Measurements from ENCODE around the gene ACAP1.

The ACAP1 gene

DNA sequence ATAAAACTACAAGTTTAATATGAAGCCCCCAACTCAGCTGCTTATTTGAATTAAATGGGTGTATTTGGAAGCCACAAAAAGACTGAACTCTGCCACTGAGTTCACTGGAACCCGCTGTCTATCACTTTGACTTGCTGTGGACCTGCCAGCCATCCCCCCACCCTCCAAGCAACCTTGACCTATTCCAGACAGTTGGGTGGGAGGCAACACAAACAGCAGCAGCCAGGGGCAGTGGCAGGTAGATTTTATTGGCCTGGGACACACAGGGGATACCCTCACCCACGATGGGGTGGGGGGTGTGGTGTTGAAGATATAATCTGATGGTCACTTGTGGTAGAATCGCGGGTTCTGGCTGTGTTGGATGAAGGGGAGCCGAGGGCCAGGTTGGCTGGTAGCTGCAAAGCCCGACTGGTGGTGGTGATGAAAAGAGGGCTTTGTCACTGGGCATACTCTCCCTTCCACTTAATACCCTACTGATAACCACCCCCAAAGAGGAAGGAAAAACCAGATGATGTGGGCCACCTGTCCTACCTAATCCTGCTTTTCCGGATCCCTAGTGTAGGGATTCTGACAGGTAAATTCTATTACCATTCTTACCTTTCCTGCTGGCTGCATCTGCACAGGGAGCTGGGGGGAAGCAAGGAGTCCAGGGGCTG, 23.8 kb upstream of the ACAP1 start:
- DNase-seq (ENCODE audit: low spot score) = no peak

DNA sequence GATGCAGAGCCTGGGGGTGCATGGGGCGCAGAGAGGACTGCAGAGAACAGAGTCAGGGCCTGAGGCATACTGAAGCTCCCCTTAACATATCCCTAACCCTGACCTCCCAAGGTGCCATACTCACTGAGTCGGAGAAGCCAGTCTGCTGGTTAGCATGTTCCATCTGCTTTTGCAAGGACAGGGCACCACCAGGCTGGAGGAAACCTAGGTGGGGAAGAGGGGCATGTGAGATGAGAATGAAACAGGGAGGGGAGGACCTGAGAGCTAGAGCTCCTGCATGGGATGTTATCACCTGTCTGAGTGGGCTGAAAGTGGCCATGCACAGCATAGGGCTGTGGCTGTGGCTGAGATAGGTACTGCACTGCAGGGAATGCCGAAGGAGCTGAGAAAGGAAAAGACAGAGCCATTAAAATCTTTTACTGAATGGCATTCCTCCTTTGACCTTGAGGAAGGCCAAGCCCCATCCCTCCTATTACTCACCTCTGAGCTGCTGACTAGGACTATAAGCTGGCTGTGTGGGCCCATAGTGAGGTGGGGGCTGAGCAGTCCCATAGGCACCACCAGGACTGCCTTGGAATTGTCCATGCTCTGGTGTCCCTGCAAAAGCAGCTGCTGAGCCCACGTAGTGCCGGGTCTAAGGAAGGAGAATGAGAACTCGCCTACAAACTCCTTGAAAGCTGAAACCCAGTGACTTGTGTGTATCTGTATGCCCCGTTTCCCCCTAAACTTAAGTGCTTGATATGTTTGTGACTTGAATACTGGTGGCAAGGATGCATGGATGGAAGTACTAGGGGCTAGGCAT, 23.0 kb upstream of the ACAP1 start:
- DNase-seq (ENCODE audit: low spot score) = no peak

DNA sequence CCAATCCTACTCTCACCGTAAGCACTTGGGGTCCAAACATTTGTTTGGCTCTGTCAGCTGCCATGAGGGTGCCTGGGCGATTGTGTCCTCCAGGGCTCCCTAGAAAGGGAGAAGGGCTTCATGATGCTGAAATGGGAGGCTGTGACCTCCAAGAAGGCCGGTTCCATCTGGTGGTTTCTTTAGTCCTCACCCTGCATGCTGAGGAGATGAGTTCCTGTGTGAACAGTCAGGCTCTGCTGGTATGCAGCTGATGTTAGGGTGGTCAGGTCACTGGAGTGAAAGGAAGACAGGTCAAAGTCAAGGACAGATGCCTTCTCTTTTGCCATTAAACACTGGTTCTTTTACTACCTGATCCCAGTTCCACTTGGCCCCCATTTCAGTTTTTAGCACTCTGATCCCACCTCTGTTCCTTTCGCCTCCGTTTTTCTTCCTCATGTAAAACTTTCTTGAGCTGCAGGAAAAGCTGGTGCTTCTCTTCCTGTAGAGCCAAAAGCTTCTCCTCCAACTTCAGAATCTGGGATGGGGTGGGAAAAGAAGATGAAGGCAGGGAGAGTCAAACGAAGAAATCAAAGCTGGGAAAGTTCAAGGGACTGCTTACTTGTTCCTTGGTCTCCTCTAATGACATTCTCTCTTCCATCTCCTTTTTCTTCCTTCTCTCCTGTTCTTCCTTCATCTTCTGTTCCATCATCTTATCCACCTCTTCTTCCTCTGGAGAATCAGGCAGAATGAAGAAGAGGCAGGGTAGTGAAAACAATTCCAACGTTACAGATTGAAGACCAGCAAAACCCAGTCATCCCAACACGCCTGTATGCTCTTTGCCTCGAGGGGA, 22.2 kb upstream of the ACAP1 start:
- DNase-seq (ENCODE audit: low spot score) = no peak

DNA sequence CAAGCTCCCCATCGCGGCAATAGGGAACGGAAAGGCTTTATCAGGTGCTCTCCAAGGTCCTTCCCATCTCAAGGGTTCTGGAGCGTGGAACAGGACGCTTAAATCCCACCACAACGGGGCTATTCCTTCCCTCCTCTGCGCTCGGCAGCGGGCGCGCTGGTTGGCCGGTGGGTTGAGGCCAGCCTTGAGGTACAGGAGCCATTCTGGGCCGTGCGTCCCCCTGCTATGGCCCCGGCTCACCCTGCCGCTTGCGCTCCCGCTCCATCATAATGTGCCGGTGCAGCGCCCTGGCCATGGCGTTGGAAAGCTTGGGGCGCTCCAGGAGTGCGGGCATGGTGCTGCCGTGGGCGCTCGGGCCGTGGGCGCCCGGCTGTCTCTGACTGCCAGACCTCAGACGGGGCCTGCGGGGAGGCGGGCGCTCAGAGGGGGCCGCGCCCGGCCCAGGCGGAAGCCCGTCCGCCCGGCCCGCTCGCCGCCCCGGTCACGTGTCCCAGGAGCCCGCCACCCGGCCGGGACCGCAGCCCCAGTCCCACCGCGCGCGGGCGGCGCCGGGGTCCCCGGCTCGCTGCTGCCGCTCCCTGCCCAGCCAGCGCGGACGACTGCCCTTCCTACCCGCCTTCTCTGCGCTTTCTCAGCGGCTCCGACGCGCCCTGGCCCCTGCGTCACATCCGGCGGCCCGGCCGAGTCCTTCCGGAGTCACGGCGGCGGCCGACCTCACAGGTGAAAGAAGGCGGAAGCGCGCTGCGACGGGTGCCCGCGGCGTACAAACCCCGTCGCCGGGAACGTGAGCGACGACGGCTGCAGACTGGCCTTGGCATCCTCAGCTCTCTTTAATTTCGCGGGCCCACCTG, 21.4 kb upstream of the ACAP1 start, which contains the start of gene GPS2:
Gene GPS2 (minus strand): TSS at position 642 of the 851 bp plus-strand sequence. CDS start 308 bp downstream, at position 334.
- peak; percentile 90 for DNase-seq (ENCODE audit: low spot score)

DNA sequence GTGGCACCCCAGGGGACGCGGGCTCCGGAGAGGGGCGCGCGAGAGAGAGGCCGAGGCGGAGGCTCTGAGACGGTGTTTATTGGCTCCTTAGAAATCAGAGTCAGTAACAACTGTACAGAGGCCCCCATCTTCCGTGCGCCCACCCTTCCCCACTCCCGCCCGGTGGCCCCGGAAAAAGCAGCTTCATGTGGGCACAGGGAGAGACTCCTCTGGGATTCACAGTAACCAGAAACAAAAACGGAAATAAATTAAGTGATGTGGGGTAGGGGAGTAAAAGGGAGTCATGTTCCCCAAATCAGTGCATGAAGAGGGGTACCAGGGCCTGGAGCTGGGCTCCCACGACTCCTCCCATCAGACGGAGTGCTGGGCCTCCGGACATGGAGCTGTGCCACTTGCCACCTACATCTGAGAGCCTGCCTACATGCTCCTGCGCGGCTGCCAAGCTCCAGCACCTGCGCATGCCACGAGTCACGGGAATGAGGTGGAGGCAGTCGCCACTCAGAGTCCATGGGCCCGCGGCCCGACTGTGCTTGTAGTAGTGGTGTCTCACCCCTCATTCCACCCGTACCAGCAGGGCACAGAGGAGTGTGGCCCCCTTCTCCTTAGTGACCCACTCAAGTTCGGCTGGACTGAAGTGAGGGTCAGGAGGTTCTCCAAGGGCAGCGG, 20.6 kb upstream of the ACAP1 start:
- no peak for DNase-seq (ENCODE audit: low spot score)

DNA sequence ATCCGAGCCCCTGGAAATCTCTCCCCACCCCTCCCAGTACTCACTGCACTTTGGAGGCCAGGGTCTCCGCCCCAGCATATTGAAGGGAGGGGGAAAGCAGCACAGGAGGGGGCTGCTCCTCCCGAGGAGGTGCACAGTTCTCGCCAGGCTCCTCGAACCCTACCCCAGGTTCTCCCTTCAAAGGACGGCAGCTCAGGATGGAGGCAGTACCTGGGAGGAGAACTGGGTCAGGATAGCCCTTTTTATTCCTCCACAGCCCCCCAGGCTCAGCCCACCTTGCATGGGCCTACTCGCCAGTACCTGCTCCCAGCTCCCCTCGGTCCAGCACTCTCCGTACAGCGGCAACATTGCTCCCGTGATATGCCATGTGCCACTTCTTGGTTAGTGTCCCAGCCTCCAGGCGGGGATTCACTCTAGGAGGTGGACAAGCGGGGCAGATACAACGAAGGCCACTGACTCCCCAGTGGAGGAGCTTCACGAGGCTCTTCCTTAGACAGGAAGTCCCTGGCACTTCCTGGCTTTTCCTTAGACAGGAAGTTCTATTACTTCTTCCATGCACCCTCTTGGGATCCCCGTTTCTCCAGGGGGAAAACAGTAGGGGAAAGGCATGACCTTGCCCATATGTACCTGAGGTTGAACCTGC, 19.0 kb upstream of the ACAP1 start:
- no peak for DNase-seq (ENCODE audit: low spot score)

DNA sequence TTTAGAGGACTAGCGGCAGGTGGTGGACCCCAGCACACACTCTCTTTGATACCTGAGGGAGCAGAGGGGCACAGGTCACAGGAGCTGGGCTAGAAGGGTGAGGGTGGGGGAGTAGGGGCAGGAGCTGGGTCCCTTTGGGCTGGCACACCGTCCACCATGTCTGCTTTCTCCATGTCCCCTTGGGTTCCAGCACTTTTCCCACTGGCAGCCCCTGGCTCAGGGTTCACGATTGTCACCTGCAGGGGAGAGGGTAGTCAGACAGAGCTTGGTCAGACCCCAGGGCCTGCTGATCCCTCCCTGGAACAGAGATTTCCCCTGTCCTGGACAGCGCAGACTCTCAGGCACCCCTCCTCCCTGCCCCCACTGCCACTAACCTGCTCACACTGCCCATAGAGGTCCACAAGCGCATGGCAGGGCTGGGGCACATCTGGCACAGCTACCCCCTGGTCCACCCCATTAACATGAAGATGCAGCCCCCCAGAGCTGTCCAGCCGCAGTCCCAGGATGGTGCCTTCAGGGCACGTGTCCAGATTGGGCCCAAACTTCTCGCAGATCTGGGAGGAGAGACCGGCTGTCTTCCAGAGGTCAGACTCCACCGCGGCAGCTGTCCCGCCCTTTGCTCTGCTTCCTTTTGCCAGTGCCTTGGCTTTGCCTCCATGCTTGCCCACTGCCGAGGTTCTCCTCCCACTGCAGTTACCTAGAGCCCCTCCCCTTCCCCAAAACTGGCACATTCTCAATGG, 18.0 kb upstream of the ACAP1 start:
- no peak for DNase-seq (ENCODE audit: low spot score)

DNA sequence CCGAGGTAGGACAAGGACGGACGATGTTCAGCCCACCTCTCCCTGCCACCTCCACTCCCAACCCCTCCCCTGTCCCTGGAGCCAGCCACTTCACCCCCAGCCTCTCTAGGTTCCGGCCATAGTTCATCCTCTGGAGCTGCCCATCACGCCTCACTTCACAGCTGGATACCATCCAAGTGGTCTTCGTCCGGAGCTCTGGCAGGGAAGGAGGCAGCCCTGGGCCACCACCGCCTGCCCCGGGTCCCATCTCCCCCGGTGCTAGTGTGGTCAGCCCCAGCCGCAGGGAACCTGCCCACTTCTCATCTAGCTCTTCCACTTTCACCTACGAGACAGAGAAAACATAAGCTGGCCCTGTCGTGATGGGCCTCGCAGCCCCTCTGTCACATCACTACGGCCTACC, 14.9 kb upstream of the ACAP1 start:
- no peak for DNase-seq (ENCODE audit: low spot score)

DNA sequence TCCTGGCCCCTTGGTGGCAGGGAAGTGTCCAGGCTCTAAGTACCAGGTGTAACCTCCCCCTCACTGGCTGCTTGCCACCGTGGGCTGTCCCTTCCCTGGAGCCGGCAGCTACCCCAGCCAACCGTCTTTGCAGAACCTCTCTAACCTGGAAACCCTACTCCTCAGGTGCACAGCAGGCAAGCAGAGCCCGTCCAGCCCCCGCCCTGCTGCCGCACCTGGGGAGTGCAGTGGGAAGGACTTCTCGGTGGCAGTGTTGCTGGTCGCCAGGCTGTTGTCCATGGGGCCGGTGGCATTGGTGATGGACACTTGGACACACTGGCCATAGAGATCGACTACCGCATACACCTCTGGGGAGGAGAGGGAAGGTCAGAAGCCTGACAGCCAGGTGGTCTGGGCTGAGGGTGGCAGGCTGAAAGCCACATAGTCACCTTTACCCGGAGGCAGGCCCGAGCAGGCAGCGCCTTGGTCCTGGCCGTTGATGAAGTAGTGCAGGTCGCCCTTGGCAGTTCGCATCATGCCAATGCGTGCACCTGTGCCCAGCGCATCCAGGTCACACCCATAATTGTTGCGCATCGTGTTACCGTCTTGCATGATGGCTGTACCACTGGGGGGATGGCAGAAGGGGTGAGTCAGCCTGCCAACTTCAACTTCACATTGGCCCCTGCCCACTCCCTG, 13.7 kb upstream of the ACAP1 start:
- no peak for DNase-seq (ENCODE audit: low spot score)

DNA sequence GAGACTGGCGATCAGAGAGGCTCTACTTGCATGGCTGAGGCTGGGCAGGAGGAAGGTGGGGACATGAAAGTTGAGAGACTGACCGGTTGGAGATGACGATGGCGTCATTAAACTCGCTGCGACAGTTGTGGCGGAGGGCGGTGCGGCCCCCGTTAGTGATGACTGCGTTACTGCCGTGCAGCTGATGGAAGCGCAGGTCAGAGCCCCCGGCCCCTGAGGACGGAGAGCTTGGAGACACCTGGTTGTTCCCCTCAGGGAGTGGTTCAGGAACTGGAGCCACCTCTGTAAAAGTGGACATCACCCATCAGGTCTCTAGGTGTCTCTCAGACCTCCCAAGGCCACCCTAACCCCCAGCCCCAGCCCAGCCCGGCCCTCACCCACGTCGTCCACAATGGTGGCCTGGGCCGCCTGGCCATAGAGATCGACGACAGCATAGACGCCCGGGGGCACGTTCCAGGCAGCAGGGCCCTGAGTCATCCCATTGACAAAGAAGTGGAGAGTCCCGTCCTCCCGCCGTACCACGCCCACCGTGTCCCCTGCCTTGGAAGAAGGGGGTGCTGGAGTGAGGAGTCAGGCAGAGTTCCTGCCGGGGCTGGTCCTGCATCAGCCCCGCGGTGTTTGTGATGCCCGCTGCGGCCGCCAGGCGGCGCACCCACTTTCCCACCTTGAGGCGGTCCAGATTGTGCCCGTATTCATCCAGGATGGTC, 12.4 kb upstream of the ACAP1 start:
- peak; percentile 80 for DNase-seq (ENCODE audit: low spot score)

DNA sequence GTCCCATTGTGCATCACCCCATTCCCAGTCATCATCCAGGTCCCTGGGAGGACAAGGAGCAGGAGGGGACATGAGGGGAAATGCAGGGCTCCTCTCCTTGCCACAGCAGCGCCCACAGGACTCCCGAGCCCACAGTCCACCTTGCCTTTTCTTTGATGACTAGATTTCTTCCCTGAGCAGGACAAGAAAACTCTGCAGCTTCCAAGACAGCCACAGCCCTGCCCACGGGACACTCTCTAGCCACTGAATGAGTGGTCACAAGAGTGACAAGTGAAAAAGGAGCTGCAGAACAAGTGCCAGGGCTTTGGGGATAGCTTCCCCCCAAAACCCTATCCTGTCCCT, 11.9 kb upstream of the ACAP1 start:
- no peak for DNase-seq (ENCODE audit: low spot score)

DNA sequence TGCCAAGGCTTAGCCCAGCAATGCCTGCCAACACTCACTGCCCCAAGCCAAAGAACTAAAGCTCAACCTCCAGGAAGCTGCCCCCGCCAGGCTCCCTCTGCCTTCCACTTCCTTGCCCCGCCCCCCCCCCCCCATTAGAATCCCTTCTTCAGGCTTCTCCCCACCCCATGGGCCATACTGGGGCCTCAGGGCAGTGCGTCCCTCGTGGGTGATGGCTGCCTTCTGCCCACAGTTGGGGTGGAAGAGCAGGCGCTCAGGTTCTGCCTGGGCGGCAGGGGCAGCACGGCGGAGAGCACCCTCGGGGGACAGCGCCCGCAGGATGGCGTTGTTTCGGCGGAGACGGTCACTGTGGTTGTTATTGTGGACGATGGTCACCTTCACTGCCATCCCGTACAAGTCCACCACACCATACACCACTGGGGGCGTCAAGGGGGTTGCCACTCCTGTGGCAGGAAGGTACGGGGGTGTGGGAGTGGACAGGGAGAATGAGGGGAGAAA, 11.2 kb upstream of the ACAP1 start:
- no peak for DNase-seq (ENCODE audit: low spot score)

DNA sequence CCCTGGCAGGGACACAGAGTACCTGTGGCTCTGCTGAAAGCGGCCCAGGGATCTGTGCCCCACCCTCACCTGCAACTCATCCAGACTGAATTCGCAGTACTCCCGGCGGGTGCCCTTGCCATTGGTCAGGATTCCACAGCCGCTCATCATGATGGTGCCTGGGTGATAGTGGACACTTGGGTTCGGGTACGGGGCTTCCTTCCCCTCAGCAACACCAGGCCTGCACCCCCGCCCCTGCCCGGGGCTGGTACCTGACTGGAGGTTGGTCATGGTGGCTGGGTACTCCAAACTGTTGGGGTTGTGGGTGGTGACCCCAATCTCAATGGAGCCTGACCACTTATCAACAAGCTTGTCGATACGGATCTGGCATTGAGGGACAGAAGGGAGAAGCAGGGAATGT, 10.1 kb upstream of the ACAP1 start:
- no peak for DNase-seq (ENCODE audit: low spot score)

DNA sequence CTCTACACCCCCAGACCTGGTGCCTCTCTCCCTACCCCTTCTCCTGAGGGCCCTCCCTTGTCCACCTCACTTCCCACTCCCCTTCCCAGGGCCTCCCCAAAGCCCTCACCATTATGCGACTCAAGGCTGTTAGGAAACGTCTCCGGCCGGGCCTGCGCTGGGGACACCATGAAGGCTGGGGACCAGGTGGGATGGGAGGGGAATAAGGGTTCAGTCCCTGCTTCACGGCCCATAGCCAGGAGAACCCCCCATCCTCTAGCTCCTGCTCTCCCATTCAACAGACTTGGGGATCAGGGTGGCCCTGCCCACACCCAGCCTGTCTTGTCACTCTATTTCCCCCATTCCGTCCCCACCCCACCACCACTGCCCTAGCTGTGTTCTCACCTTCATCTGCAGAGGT, 9.3 kb upstream of the ACAP1 start:
- DNase-seq (ENCODE audit: low spot score) = no peak

DNA sequence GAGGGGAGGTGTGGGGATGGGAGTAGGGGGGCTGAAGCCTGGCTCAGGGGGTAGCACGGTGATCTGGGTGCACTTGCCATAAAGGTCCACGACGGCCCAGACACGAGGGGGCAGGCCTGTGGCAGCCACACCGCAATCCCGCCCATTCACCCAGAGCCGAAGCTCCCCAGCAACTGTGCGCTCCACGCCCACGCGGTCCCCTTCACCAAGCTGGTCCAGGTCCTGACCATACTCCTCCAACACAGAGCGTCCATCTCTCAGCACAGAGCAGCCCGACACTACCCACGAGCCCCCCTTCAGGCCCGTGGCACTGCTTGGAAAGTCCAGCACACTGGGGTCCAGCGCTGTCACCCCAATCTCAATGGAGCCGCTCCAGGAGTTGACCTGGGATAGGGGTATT, 8.8 kb upstream of the ACAP1 start:
- DNase-seq (ENCODE audit: low spot score) = no peak

DNA sequence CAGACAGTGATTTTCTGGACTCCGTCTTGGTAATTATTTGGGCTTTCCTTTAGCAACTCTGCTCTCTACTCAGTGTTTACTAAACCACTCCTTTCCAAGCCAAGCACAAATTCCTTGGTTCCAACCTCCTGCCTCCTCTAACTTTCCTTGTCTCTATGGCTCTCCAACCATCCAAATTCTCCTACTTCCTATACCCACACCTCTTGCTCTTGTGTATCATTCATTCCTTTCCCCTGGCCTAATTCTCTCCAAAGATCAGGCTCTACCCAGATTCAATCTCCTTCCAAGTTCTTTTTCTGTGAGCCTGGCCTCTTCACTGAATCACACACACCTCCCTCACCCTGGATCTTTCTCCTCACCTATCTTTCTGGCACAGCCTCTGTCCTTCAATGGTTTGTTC, 8.3 kb upstream of the ACAP1 start:
- no peak for DNase-seq (ENCODE audit: low spot score)

DNA sequence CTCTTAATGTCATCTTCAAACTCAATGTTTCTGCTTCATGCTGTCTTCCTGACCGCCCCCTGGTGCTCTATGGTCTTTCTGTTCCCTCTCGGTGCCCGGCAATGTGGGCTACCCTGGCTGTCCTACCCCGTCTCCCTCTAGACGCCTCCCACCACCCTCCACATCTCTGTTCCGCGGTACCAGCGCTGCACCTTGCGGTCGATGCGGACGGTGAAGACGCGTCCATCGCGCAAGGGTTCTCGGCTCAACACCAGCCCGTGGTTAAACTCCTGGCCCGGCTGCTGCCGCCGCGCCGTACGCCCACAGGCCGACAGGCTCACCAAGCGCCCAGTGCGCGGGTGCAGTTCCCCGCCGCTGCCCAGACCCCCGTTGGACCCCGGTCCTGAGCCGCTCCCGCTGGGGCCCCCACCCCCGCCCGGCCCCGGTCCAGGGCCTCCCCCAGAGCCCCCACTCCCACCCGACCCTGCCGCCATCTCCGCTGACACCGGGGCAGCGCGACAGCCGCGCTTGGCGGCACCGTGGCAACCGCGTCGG, 7.4 kb upstream of the ACAP1 start, which contains the start of gene NEURL4:
Gene NEURL4 (minus strand): TSS at position 496 of the 534 bp plus-strand sequence. CDS start 23 bp downstream, at position 473.
- DNase-seq (ENCODE audit: low spot score) = no peak

DNA sequence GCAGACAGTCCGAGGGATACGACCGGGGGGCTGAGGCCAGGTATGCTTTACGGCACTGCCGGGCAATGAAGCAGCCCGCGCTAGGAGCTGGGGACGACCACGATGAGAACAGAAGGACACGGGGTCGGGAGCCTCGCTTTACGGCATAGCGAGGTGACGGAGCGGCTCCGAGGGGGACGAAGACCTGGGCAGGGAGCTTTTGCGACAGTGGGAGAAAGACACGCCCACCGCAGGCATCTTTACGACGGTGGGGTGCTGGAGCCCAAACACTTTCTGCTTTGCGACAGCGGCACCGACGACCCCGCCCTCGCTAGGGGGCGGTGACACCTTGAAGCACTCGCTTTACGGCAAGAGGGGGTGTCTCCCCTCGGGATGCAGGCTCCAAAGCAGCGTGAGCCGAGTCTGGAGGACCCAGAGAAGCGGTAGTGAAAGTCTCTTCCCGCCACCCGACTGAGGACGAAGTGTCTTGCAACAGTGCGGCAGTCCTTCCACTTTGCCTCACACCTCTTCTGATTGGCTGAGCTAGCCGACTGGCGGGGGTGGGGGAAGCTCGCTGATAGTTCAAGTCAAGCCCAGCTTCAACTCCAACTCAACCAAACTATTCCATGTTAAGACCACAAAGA, 6.8 kb upstream of the ACAP1 start:
- peak; percentile 98 for DNase-seq (ENCODE audit: low spot score)
